Caco-2 (cell line): Measurements from ENCODE around the gene TAF8. TPM values are rescaled to one million over a fixed set of nuclear protein-coding genes. Genes with fewer than 3 reads are reported as not detected.
A peak's percentile ranks its signal among the peaks of the same experiment; 100 is the strongest.

Experiments used
- BruUV-seq: library from RNA; stranded (reverse); fragments of 400-500 nt; replicated peaks from 2 replicates; lab custom pipeline; 2021; lab: Mats Ljungman, UMichigan
- CTCF ChIA-PET: fragments of 300-600 bp; sonication (Branson Sonifier 250); formaldehyde crosslinking; loops from one replicate; lab custom pipeline; 2022; ENCODE audit warnings: antibody characterized with exemption; lab: Charles Lee
- POLR2A ChIA-PET: fragments of 300-600 bp; sonication (Branson Sonifier 250); formaldehyde crosslinking; loops from one replicate; lab custom pipeline; 2022; ENCODE audit warnings: antibody characterized with exemption; lab: Charles Lee
- DNase-seq, 2 experiments: peaks; one replicate each; pipeline versions ENCODE4 v3.0.0 to v3.0.0-alpha.2; 2020 to 2022
- H3K27me3 ChIP-seq: replicated peaks from 2 replicates; pipeline ENCODE4 v1.6.0; 2011; ENCODE audit warnings: low read length; ENCODE audit not compliant: control insufficient read depth, insufficient read depth
- H3K36me3 ChIP-seq: 2 replicates; pipeline ENCODE4 v1.5.1; 2011; ENCODE audit warnings: low read length; ENCODE audit not compliant: control insufficient read depth, insufficient read depth
- H3K4me1 ChIP-seq: fragments of 250-450 bp; sonication (Bioruptor Pico); 2 replicates; pipeline ENCODE4 v1.5.1; 2020; ENCODE audit warnings: mild to moderate bottlenecking
- H3K4me3 ChIP-seq: 2 replicates; pipeline ENCODE4 v1.5.1; 2011; ENCODE audit warnings: low read depth, mild to moderate bottlenecking, control low read depth, low read length
- H3K9me3 ChIP-seq: fragments of 250-450 bp; sonication (Bioruptor Pico); 2 replicates; pipeline ENCODE4 v1.5.1; 2020; ENCODE audit warnings: mild to moderate bottlenecking, moderate library complexity
- H3K27ac Mint-ChIP-seq: one replicate; pipeline ENCODE4 v1.8.0; 2022; ENCODE audit warnings: mixed read lengths; ENCODE audit not compliant: unreplicated experiment
- H3K27me3 Mint-ChIP-seq: one replicate; pipeline ENCODE4 v1.8.0; 2022; ENCODE audit warnings: mixed read lengths; ENCODE audit not compliant: insufficient read depth, unreplicated experiment
- H3K36me3 Mint-ChIP-seq: one replicate; pipeline ENCODE4 v1.8.0; 2022; ENCODE audit warnings: mild to moderate bottlenecking, mixed read lengths; ENCODE audit not compliant: insufficient read depth, unreplicated experiment
- H3K4me1 Mint-ChIP-seq: one replicate; pipeline ENCODE4 v1.8.0; 2022; ENCODE audit warnings: low read depth, mixed read lengths; ENCODE audit not compliant: unreplicated experiment
- H3K4me3 Mint-ChIP-seq: one replicate; pipeline ENCODE4 v1.8.0; 2022; ENCODE audit warnings: mild to moderate bottlenecking, moderate library complexity, mixed read lengths; ENCODE audit not compliant: unreplicated experiment
- H3K9me3 Mint-ChIP-seq: one replicate; pipeline ENCODE4 v1.8.0; 2022; ENCODE audit warnings: mixed read lengths; ENCODE audit not compliant: unreplicated experiment
- intact Hi-C: fragments of 100-400 bp; cut with micrococcal nuclease; formaldehyde crosslinking; loops from one replicate; pipeline ENCODE4 v1.10.0; 2022; ENCODE audit not compliant: unreplicated experiment
- total RNA-seq: library from RNA; stranded (reverse); gene quantifications from 2 replicates; pipeline ENCODE4 v1.2.3, GENCODE V29; 2022
- TF ChIP-seq, protein P1 (sequence below), 2 experiments: fragments of 200-600 bp in 1 of 2; IDR thresholded peaks; 1 replicate in 1 of 2; 2 replicates in 1 of 2; pipeline versions ENCODE4 v1.5.1 to v1.8.0; 2011 to 2022; ENCODE audit warnings: antibody characterized with exemption in 1 of 2, control low read depth in 1 of 2, inconsistent platforms in 1 of 2, low read depth in 1 of 2, low read length in 1 of 2, mild to moderate bottlenecking in 1 of 2, moderate library complexity in 1 of 2; ENCODE audit not compliant: insufficient read depth in 1 of 2, severe bottlenecking in 1 of 2, unreplicated experiment in 1 of 2

TAF8 gene
- total RNA-seq, 1 experiment from 2014 or later, result 37.7 TPM

DNA sequence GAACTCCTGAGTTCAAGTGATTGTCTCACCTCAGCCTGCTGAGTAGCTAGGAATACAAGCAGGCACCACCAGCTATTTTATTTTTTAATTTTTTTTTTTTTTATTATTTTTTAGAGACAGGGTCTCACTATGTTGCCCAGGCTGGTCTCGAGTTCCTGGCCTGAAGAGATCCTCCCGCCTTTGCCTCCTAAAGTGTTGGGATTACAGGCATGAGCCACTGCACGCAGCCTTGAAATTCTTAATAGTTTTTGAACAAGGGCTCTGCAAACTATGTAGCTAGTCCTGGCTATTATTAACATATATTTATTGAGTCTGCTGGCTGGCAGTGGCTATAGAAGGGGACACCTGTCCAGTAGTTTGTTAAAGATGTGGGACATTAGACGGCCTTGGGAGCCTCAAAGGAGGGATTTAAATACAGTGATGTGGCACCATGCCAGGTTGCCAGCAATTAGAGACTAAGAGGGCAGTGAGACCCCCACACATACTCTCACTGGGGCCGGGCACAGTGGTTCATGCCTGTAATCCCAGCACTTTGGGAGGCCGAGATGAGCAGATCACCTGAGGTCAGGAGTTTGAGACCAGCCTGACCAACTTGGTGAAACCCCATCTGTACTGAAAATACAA, 21.1 kb upstream of the TAF8 start:
- Histone ChIP-seq H3K36me3 (no peaks in the 10 kb centered on the region), H3K4me3 (no peak overlapping the region), H3K9me3 (no peaks in the 10 kb centered on the region), H3K4me1 (peaks cover 17% of the 10 kb centered on the region), H3K27me3 (no peaks in the 10 kb centered on the region)
- intact Hi-C loops, result no loop called here
- no peaks in the 10 kb centered on the region for H3K36me3 Mint-ChIP-seq
- no peak overlapping the region for H3K27ac Mint-ChIP-seq
- TF ChIP-seq, protein P1, sequence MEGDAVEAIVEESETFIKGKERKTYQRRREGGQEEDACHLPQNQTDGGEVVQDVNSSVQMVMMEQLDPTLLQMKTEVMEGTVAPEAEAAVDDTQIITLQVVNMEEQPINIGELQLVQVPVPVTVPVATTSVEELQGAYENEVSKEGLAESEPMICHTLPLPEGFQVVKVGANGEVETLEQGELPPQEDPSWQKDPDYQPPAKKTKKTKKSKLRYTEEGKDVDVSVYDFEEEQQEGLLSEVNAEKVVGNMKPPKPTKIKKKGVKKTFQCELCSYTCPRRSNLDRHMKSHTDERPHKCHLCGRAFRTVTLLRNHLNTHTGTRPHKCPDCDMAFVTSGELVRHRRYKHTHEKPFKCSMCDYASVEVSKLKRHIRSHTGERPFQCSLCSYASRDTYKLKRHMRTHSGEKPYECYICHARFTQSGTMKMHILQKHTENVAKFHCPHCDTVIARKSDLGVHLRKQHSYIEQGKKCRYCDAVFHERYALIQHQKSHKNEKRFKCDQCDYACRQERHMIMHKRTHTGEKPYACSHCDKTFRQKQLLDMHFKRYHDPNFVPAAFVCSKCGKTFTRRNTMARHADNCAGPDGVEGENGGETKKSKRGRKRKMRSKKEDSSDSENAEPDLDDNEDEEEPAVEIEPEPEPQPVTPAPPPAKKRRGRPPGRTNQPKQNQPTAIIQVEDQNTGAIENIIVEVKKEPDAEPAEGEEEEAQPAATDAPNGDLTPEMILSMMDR (IDR thresholded peaks at IDR 0.05; ENCODE audit: insufficient read depth in 1 of 2, low read depth in 1 of 2, low read length in 1 of 2, severe bottlenecking in 1 of 2, unreplicated experiment in 1 of 2), result no peak
- no TSS peak for BruUV-seq
- no peaks in the 10 kb centered on the region for H3K4me1 Mint-ChIP-seq
- POLR2A ChIA-PET, result no interaction called here
- no peaks in the 10 kb centered on the region for H3K27me3 Mint-ChIP-seq
- CTCF ChIA-PET, result interaction anchor here (0.7 kb wide), 1 partner anchor 344 kb away, joined by 3 read pairs; no protein-coding TSS in a partner anchor
- no peak overlapping the region for H3K4me3 Mint-ChIP-seq
- no peaks in the 10 kb centered on the region for H3K9me3 Mint-ChIP-seq
- no peak for DNase-seq

DNA sequence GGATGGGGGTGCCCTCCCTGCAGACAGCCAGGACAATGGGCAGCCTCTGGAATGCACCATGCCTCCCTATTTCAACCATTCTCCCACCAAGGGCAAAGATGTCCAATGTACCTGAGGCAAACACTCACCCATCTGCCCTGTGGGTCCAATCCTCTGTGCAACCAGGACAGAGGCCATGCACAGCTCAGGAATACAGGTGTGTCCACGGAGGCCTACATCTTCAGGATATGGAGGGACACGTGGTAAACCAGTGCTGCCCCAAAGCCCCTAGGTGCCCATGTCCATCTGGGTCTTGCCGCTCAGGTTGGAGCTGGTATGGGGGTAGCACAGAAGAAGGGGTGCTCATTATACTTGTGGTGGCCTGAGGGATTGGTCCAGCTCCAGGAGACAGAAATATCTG, 20.4 kb upstream of the TAF8 start:
- Mint-ChIP-seq H3K4me3 (no peak overlapping the region), H3K27ac (peak overlapping the region; percentile 56), H3K27me3 (no peaks in the 10 kb centered on the region), H3K36me3 (no peaks in the 10 kb centered on the region), H3K4me1 (no peaks in the 10 kb centered on the region), H3K9me3 (no peaks in the 10 kb centered on the region)
- Histone ChIP-seq H3K36me3 (no peaks in the 10 kb centered on the region), H3K4me1 (peaks cover 17% of the 10 kb centered on the region), H3K9me3 (no peaks in the 10 kb centered on the region), H3K4me3 (no peak overlapping the region), H3K27me3 (no peaks in the 10 kb centered on the region)
- intact Hi-C loops, result no loop called here
- no TSS peak for BruUV-seq
- no peak for DNase-seq
- POLR2A ChIA-PET, result no interaction called here
- TF ChIP-seq, protein P1 (IDR thresholded peaks at IDR 0.05; ENCODE audit: insufficient read depth in 1 of 2, low read depth in 1 of 2, low read length in 1 of 2, severe bottlenecking in 1 of 2, unreplicated experiment in 1 of 2), result no peak
- CTCF ChIA-PET, result interaction anchor here (1.4 kb wide), 1 partner anchor 11 kb away, joined by 4 read pairs; no protein-coding TSS in a partner anchor

DNA sequence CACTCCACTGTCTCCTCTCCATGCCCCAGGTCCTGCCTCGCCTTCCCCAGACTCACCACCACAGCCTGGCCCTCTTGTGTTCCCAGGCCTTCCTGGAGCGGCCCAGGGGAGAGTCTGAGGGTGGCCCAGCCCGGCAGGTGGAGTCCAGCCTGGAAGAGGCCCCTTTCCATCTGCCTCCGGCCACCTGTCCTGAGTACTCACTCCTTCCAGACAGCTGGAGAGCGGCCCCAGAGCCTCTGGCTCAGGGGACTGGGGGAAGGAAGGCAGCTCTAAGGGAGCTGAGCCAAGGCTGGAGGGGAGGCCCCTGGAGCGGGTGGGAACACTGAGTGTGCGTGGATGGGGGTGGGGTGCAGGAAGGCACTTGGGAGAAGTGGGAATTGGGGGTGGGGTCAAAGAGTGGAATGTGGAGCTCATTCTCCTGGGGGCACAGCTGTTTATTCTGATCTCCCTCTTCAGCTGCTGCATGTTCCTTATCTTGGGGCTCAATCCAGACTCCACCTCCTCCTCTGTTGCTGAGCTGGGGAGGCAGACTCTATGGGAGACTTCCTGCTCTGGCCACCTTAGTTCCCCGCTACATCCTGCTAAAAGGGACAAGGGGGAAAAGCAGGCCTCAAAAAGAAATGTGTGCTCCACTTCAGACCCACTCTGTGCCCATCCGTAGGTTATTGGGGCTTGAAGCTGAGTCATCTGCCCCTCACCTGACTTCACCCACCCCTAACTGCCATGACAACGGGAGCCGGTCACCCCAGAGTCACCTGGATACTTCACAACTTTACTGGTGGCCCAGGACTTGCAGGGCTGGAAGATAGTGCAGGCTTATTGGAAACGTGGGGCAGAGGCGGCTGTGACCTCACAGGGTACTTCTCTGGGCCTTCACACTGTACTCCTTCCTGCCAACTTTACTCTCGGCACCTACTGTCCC, 19.5 kb upstream of the TAF8 start:
- H3K36me3 Mint-ChIP-seq, result no peaks in the 10 kb centered on the region
- TF ChIP-seq, protein P1 (IDR thresholded peaks at IDR 0.05; ENCODE audit: insufficient read depth in 1 of 2, low read depth in 1 of 2, low read length in 1 of 2, severe bottlenecking in 1 of 2, unreplicated experiment in 1 of 2), result no peak
- BruUV-seq, result no TSS peak

More for the DNA sequence above, 19.5 kb upstream of the TAF8 start:
- ChIA-PET CTCF (interaction anchor here (1.4 kb wide), 1 partner anchor 10 kb away, joined by 4 read pairs; no protein-coding TSS in a partner anchor), POLR2A (no interaction called here)
- Mint-ChIP-seq H3K4me3 (no peak overlapping the region), H3K4me1 (no peaks in the 10 kb centered on the region), H3K27me3 (no peaks in the 10 kb centered on the region), H3K27ac (peak overlapping the region; percentile 56), H3K9me3 (no peaks in the 10 kb centered on the region)
- H3K4me1 ChIP-seq, result peaks cover 17% of the 10 kb centered on the region
- no peaks in the 10 kb centered on the region for H3K36me3 ChIP-seq
- H3K9me3 ChIP-seq, result no peaks in the 10 kb centered on the region
- H3K4me3 ChIP-seq, result no peak overlapping the region
- intact Hi-C loops, result no loop called here
- no peaks in the 10 kb centered on the region for H3K27me3 ChIP-seq
- peak; percentile 32 to 58 for DNase-seq
